NCI-H1417 treated with DMSO at 0.1 percent for 48 hours (cell line): ENCODE measurements around the gene COX4I1.
"Not testable (repeated sequence)": the region's sequence is repeated elsewhere in the genome, so short reads cannot be mapped to it uniquely, and the experiment has no call there.

Experiments
- DNase-seq: peaks from one replicate; lab custom pipeline; 2025; lab: John Stamatoyannopoulos, UW

COX4I1 gene

DNA sequence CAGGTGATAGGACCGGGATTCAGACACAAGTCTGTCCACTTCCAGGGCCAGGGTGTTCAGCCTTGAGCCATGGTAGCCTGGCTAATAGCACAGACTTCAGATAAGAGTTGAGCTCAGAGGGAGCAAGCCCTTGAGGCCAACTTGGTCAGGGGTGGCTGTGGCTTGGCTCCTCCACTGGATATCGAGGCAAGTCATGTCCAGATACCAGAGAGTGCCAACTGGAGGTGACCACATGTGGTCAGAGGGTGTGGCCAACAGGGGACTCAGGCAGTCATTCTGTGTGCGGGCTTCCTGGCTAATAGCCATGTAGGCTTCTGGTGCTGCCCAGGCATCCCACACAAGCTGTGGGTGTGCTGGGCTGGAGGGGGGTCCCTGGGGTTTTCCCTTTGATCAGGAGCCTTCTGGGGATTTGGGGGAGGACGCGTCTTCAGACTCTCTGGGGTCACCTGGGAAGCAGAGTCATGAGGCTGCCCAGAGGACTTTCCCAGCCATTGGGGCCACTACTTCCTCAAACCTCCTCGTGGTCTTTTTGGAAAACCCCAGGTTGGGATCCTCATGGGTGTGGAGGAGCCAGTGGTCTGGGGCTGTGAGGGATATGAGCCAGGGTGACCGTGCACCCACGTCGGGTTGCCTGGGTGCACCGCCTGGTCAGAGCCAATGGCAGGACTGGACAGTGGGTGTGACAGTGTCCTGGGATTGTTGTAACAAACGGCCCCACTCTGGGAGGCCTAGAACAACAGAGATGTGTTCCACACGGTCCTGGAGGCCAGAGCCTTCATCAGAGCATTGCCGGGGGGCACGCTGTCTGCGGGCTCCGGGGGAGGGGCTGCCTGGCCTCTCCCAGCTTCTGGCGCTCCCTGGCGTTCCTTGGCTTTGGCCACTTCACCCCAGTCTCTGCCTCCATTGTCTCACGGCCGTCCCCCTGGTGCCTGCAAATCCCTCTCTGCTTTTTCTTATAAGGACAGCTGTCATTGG lies 25.0 kb downstream of the COX4I1 start:
- DNase-seq = no peak

DNA sequence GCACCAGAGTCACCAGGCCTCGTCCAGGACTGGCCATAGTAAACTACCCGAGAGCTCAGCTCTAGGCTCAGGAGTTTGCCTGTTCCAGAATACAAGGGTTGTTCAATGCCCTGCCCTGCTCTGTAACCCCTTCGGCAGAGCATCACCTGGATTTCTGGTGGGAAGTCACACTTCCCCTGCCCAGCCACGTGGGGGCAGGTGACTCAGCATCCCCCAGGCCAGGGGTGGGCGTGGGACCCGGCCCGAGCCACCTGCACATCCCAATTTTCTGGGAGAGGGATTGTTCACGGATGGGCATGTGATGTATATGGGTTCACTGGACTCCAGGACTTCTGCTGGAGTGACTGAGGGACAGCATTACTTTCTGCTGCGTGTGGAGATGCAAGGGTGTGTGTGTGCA lies 25.8 kb downstream of the COX4I1 start:
- no peak for DNase-seq

DNA sequence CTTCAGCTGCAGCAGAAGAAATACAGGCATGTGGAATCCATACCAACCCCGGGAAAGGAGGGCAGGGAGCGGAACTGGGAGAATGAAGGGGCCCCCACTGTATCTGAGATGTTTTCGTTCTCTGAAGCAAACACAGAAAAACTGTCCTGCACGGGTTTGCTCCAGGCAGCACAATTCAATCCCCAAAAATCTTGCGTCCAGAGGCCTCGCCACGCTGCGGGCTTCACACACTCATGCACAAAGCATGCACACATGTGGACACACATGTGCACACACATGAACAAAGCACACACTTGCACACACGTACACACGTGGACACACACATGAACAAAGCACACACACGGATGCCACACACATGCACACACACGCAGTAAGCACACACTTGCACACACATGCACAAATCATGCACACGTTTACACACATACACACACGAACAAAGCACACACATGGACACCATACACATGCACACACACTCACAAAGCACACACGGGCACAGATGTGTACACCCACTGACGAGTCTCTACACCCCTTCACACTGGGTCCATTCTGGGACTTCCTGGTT lies 27.3 kb downstream of the COX4I1 start:
- DNase-seq = no peak

DNA sequence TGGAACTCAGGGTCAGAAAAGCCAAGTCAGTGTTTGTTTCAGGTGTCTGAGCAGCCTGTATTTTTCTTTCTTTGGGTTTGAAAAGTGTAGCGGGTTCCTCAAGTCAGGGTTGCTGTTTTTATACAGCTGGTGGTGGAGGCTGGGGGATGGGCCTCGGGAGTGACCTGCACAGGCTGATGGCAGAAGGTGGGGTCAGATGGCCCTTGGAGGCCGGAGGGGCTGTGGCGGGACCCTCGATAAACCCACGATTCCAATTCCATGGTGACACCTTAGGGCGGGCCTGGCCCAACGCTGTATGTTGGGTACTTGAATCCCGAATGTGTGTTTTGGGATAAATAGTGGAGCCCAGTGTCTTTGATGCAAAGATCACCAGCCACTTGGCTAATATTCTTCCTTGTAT lies 28.7 kb downstream of the COX4I1 start:
- DNase-seq = no peak

GRCh38 chr16:85829171-85829719 lies 29.8 kb downstream of the COX4I1 start:
- no peak for DNase-seq

DNA sequence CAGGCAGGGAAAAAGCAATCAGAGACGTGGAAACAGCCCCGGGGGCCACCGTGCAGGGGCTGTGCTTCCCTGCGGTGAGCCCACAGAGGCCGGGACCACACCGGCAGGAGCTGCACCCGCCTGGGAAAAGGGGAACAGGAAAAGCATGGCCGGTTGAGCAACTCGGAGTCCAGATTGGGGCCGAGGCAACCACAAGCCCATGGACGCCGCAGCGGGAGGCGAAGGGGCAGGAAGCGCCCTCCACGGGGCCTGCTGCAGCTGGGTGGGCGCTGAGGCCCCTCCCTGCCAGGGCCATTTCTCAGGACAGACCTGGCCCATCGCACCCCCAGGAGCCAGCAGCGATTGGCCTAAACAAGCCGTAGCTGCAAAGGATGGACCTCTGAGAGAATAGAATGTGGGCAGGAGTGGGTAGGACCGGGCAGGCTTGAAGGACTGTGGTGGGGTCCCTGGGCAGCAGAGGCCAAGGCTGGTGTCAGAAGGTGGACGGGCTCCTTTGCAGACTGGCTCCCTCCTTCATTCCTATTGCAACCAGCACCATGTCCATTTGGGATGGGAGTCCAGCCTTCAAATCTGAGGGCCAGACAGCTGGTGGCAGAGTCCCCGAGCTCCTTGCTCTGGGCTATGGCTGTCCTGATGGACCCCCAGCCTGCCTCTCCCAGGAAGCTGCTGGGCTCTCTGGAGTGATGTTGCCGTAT lies 30.4 kb downstream of the COX4I1 start:
- DNase-seq = no peak

- no peak for DNase-seq
These were observed 31.3 kb downstream of the COX4I1 start for GRCh38 chr16:85830821-85831220.

GRCh38 chr16:85832570-85833218 lies 33.2 kb downstream of the COX4I1 start:
- no peak for DNase-seq

DNA sequence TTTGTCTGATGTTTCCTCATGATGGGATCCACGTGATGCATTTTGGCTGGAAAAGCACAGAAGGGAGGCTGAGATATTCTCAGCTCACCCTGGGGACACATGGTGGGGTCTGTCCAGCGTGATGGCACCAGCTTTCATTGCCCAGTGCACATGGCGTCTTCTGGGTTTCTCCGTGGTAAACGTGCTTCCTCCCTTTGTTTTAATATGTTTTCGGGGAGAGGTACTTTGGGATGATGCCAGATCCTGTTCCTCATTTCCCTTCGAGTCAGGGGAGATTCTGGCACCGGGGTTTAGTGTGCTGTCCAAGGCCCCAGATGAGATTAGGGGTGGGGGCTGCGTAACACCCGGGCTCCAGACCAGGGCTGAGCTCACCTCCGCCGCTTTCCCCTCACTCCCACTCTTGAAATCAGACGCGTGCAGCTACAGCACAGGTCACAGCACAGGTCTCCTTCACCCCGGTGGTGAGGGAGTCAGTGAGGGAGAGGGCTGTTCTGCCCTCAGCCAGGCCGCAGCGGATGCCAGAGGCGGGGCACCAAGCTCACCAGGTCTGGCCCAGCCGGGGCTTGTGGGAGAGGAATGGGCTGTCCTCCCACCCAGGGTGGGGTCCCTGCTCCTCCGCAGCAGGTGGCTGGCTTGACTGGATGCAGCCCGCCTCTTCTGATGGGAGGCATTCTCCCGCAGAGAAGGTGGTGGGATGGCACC lies 33.9 kb downstream of the COX4I1 start:
- no peak for DNase-seq

DNA sequence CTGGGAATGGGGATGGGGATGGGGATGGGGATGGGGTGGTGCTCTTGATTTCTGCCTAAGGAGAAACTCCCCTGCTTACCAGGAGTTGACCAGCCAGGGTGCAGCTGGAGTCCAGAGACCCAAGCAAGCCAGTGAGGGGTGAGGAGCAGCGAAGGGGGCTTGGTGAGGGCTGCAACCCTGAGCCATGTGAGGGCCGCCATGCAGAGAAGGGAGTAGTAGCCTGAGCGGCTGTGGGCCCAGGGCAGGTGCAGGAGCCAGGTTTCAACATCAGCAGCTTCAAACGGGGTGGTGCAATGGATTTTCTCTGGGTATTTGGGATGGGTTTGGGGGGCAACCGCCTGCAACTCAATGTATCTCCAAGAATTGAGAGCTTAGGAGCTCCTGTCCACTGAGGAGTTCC lies 35.2 kb downstream of the COX4I1 start:
- no peak for DNase-seq

GRCh38 chr16:85835227-85835751 lies 35.8 kb downstream of the COX4I1 start:
- no peak for DNase-seq

DNA sequence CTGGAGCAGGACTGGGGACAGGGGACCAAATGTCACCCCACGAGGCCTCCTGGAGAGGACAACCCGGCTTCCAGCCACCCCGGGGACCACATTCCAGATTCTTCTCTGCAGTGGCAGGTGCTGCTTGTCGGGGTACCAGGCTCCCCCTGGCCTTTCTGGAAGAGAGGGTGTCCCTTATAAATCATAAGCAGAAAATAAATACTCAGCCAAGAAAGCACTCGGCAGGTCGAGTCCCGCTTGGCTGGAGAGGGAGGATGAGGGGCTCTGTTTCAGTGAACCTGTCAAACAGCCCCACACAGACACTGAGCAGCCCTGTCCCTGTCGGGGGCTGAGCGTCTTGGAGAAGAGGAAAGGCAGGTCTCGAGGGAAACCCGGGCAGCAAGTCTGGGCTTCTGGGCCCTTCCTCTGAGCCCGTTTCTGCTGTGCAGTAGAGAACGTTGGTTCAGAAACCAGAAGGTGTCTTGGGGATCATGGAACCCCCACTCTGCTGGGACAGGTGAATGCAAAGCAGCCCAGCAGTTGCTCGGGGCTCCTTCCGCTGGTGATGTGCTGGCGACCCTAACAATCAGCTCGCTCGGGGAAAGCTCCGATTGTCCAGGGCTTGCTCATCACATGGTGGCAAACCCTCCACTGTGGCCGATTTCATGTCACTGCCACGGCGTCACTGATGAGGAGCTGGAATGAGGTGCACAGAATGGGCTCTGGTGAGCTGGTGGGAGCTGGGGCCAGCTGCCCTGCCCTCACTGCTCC lies 36.6 kb downstream of the COX4I1 start:
- DNase-seq = no peak

GRCh38 chr16:85836706-85837582 lies 37.4 kb downstream of the COX4I1 start:
- DNase-seq = no peak

DNA sequence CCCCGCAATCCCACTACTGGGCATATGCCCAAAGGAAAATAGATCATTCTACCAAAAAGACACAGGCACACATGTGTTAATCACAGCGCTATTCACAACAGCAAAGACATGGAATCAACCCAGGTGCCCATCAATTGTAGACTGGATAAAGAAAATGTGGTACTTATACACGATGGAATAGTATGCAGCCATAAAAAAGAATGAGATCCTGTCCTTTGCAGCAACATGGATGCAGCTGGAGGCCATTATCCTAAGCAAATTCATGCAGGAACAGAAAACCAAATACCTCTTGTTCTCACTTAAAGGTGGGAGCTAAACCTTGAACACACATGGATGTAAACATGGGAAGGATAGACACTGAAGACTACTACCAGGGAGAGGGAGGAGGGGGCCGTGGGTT lies 38.2 kb downstream of the COX4I1 start:
- not testable (repeated sequence) for DNase-seq

- DNase-seq = no peak
These were observed 38.9 kb downstream of the COX4I1 start for GRCh38 chr16:85838381-85838780.

GRCh38 chr16:85838876-85839585 lies 39.5 kb downstream of the COX4I1 start:
- no peak for DNase-seq

DNA sequence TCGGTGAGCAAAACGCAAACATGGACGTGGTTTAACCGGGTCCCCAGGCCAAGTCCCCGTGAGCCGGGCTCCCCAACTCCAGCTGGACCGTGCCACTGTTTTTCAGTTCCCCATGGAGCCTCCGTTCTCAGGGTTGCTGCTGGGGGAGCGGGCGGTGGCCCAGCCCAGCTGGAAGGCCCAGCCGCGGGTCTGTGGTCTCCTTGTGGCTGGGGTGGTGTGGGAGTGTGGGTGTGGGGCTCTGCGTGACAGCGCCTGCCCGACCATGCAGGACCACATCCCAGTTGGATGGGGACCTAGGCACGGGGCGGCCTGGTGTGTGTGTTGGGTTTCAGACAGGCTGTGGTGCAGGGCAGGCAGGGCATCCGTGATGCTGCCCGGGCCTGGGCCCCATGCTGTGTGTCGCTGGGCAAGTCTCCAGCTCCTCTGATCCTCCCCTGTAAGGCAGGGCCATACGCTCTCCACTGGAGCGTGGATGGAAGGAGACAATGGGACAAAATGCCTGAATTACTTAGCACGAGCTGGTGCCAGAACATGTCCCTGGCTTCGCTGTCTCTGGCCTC lies 40.3 kb downstream of the COX4I1 start:
- no peak for DNase-seq

GRCh38 chr16:85840395-85840794 lies 40.9 kb downstream of the COX4I1 start:
- DNase-seq = no peak
